ENCODE measurements around the gene VMAC.

Gene VMAC

DNA sequence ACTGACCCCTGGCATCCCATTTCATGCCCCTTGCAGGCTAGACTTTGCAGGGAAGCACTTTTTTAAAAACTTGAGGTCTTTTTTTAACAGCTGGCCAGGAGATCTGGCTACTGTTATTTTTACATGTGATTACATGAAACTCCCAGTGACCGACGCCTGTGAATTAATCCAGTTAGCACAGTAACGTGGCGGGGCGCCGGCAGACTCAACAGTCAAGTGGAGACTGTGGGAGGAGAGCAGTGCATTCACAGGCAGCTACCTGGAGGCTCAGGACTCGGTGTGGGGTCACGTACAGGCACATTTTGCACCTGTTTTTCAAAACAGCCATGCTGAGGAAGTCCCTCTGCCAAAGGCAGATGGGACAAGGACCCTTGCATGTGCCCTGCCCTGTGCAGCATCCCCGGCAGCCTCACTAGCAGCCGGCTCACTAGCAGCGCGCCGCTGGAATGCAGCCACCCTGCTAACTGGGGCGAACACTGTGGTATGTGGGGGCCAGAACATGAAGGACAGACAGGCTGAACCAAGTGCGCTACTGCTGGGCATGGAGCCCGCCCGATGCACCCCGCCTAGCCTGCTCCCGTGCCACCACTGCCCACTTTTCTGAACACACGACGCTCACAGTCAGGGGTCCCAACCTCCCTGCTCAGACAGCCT is 28.1 kb downstream of the VMAC start:
- no peak for DNase-seq

- no peak for DNase-seq
Measured at GRCh38 chr19:5933391-5934068, 28.9 kb downstream of the VMAC start.

DNA sequence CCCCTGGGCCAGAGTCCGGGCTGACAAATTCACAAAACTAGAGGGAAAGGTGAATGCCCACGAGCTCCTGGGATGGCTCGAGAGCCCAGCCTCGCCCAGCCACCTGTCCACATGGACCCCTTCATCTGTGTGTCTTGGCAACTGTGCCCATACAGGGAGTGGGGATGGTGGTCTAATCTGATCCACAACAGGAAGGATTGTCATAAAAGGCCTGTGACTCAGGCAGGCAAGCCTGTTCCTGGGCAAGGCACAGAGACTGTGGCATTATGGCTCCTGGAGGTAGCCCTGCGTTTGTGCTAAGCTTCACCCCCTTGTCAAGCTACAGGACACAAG is 29.4 kb downstream of the VMAC start:
- DNase-seq: no peak

DNA sequence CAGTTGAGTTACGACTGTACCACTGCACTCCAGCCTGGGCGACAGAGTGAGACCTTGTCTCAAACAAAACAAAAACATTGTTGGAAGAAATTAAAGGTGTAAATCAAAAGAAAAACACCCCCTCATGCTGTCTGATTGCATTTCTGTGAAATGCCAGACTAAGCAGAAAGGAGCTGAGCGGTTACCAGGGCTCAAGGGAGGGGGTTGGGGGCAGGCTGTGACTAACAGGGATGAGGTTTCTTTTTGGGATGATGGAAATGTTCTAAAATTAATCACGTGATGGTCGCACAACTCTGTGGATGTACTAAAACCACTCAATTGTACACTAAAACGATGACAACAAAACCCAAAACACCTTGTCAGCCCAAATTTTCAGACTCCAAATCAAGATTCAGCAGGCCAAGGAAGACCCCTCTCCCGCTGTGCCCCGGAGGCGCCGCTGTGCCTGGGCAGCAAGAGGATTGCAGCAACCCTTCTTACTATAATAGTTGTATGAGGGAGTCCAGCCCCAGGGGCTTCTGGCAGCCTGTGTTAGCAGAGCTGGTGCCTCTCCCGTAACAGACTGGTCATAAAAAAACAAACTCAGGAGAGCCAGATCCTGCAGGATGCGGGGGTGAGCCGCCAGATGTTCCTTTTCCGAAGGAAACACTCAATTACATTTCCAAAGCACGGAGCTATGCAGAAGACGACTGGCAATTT is 30.3 kb downstream of the VMAC start:
- no peak for DNase-seq

DNA sequence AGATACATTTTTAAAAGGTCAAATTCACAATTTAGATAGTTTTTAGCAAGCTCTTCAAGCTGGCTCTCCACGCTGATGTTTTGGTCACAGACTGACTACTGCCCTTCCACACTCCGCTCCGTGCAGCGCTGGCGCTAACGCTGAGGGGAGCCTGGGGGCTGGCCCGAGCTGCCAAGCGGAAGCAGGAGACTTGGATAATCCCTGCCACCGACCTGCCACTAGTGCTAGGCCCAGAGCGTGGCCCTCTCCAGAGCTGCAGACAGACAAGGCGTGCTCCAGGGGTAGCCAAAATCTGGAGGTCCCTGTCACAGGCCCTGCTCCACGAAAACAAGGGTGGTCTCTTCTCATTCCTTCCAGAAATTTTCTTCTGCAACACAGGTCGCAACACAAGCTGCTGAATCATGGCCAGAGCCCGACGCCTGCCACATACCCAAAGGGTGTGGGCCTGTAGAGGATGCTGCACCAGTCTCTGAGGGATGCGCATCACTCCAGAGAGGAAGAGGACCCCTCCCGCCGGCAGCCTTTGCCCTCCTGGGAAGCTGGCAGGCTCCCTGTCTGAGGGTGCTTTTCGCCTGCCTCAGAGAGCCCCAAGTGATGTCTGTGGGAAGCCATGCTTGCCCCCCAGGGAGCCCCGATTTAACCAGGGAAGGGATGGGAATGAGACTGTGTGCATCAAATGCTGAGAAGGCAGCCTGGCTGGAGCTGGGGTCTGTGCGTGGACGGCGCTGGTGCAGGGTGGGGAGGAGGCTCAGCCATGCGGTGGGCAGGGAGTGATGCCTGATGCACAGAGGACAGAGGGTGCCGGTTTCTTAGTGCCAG is 31.0 kb downstream of the VMAC start:
- DNase-seq: no peak

DNA sequence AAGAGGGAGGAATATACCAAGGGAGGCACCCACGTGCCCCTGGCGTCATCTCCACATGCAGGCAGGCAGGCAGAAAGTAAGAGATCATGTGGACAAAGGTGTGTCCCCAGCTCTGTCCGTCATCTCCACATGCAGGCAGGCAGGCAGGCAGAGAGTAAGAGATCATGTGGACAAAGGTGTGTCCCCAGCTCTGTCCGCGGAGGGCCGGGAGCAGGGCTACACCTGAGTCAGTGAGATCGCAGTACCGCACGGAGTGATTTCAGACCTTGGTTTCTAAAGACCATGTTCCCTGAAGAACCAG is 31.6 kb downstream of the VMAC start:
- no peak for DNase-seq

GRCh38 chr19:5937550-5937949 is 32.9 kb downstream of the VMAC start:
- no peak for DNase-seq

GRCh38 chr19:5940260-5941208 is 35.9 kb downstream of the VMAC start:
- no peak for DNase-seq

DNA sequence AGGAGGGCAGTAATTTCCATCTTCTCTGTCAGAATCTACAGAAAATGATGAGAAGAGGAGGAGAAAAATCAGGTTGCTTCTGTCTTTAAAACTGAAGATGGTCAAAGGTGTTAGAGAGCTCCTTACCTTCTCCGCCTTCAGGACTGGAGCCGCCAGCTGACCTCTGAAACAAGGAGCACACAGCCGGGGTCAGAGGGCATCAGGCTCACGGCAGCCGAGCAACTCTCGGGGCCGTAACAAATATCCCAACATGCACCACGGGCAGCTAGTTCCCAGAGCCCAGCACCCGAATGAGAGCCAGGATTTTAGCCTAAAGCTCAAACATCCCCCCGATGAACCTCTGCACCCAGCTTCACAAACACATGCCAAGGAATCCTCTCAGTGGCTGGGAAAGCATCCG is 37.0 kb downstream of the VMAC start:
- no peak for DNase-seq

DNA sequence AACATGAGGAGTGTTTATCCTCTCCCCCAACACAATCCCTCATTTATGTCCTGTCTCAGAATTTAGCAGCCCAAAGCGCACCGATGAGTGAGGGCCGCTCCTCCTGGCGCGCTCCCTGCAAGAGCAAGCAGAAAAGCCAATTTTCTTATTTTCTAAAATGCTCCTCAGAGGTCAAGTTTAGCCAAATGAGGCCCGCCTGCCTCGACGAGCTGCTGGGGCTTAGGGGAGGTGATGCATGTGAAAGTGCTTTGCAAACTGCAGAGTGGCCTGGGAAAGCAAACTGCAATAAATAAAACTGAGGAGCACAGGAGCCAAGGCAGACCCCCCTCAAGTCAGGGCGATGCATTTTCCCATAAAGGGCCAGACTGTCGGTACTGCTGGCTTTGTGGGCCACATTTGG is 38.4 kb downstream of the VMAC start:
- no peak for DNase-seq

- no peak for DNase-seq
Measured at GRCh38 chr19:5943623-5944022, 39.0 kb downstream of the VMAC start.

DNA sequence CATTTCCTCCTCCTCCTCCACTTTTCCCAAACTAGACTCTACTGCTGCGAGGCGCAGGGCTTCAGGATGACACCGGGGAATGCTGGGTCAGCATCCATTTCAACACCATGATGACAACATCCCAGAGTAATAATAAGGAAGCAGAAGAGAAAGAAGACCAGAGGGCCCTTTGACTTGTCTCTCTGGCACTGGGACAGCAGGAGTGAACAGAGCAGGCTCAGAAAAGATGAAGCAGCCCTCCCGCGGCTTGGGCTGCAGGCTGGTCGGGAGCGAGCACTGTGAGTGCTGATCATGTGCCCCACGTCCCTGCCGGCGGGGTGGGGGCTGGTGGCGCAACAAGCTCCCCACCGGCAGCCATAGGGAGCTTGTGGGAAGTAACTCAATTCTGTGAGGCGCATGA is 42.8 kb downstream of the VMAC start:
- DNase-seq: no peak

GRCh38 chr19:5948752-5949564 is 44.3 kb downstream of the VMAC start:
- no peak for DNase-seq

- DNase-seq: no peak
Measured at GRCh38 chr19:5949792-5950305, 45.2 kb downstream of the VMAC start.

GRCh38 chr19:5950741-5951140 is 46.1 kb downstream of the VMAC start:
- no peak for DNase-seq

GRCh38 chr19:5951338-5951861 is 46.7 kb downstream of the VMAC start:
- no peak for DNase-seq

DNA sequence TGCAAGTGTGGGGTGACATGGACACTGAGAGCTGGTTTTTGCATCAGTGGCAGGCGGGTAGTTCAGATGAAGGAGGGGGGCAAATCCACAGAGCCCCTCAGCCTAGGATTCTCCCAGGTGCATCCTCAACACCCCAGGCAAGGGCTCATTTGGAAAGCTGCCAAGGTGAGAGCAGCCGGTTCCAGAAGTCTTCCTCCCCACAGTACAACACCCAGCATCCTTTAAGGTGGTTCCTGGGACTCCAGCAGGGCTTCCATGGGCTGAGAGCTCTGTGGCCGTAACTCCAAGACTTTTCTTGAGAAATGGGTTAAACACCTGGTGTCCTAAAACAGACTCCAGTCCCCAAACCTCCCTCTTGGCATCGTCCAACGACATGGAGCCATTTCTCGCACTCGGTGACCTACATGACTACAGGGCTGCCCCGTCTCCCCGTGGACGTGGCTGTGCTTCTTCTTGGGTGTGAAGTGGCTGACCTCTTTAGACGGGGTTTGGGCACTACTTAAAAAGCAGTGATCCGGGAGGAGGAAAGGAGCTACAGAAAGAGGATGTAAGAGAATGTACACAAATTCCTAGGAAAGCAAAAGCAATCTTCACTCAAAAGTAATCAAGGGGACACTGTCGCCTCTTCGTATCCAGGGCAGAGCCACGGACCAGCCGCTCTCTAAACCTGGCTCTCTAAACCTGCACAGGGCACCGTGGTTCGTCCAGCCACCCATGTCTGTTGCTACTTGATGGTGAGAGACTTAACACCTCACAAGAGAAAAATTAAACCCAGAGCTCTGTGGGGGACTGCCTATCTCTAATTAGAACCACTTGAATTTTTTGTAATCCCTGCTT is 47.7 kb downstream of the VMAC start:
- no peak for DNase-seq

GRCh38 chr19:5953030-5953589 is 48.4 kb downstream of the VMAC start:
- DNase-seq: no peak

DNA sequence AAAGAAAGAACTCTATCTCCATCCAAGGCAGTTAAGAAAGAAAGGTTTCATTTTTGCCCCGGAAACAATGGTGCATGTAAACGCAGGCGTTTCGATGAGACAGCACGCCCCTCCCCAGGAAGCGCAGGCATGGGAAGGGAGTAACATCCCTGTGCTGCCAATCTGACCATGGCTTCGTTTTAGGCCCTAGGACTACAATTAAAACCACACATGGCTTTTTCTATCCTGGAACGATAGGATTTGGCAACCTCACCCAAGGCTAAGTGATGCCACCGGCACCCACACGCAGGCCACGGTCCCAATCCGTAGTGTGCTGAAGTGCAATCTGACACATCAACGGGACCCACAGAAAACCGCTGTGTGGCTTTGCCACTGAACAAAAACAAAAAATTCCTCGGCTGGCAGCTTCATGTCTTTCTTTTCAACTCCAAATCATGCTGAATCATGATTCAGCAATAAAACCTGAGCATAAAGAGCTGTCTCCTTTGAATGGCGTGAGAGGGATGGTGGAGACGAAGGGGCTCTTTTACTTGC is 49.1 kb downstream of the VMAC start:
- no peak for DNase-seq

GRCh38 chr19:5954293-5954692 is 49.6 kb downstream of the VMAC start:
- DNase-seq: no peak
